Measurements from ENCODE around the gene TTI1. TPM values are rescaled to one million over a fixed set of nuclear protein-coding genes. Genes with fewer than 3 reads are reported as not detected.

TTI1 gene
- total and polyA plus RNA-seq, 2 experiments from 2014 or later, result 15.1 TPM

DNA sequence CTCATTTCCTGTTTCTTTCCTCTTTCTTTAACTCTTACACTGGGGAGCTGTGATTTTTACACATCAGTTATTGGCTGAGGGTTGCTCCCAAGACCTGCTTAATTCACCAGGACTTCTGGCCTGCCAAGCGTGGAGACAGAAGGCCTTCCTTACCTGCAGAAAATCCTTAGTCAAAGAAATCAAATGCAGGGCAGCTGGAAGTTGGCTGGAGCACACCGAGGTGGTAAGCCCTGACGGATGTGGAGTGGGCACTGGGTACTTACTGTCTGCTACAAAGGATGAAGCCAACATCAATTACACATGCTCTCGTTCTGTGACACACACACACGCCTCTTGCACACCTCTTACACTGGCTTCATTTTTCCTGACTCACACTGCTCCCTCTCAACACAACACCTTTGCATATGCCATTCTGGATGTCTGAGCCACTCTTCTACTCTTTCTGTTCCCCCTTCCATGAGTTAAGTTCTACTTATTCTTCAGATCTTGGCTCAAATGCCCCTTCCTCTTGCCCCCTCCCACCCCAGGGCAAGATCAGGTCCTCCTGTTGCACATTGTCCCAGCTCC is 61.6 kb downstream of the TTI1 start:
- Histone ChIP-seq H3K4me1 (ENCODE audit: insufficient read depth) (no peaks in the 10 kb centered on the region), H3K4me2 (no peak overlapping the region), H4K20me1 (ENCODE audit: insufficient read depth, poor library complexity, severe bottlenecking) (no peaks in the 10 kb centered on the region), H3K9me3 (ENCODE audit: low read depth) (no peaks in the 10 kb centered on the region), H3K36me3 (replicated peaks; ENCODE audit: insufficient read depth, low read depth) (no peaks in the 10 kb centered on the region), H3K27ac (no peak overlapping the region), H3K79me2 (no peaks in the 10 kb centered on the region), H3K9me2 (replicated peaks; ENCODE audit: insufficient read depth) (no peaks in the 10 kb centered on the region), H2AFZ (no peak overlapping the region), H3K27me3 (no peaks in the 10 kb centered on the region), H3K4me3 (no peak overlapping the region)
- 94% methylated on average over 5 of the region's 5 CpGs for WGBS (ENCODE audit: low lambda C conversion rate, missing lambda C conversion rate)
- DNase-seq (ENCODE audit: low spot score), result no peak
- TF ChIP-seq EZH2 (IDR thresholded peaks at IDR 0.05; ENCODE audit: borderline replicate concordance) (no peak), EZH2phosphoT487 (IDR thresholded peaks at IDR 0.05; ENCODE audit: low read depth, severe bottlenecking, unreplicated experiment) (no peak)
- TF ChIP-seq, protein P1, sequence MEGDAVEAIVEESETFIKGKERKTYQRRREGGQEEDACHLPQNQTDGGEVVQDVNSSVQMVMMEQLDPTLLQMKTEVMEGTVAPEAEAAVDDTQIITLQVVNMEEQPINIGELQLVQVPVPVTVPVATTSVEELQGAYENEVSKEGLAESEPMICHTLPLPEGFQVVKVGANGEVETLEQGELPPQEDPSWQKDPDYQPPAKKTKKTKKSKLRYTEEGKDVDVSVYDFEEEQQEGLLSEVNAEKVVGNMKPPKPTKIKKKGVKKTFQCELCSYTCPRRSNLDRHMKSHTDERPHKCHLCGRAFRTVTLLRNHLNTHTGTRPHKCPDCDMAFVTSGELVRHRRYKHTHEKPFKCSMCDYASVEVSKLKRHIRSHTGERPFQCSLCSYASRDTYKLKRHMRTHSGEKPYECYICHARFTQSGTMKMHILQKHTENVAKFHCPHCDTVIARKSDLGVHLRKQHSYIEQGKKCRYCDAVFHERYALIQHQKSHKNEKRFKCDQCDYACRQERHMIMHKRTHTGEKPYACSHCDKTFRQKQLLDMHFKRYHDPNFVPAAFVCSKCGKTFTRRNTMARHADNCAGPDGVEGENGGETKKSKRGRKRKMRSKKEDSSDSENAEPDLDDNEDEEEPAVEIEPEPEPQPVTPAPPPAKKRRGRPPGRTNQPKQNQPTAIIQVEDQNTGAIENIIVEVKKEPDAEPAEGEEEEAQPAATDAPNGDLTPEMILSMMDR (IDR thresholded peaks at IDR 0.05; ENCODE audit: poor library complexity), result no peak

DNA sequence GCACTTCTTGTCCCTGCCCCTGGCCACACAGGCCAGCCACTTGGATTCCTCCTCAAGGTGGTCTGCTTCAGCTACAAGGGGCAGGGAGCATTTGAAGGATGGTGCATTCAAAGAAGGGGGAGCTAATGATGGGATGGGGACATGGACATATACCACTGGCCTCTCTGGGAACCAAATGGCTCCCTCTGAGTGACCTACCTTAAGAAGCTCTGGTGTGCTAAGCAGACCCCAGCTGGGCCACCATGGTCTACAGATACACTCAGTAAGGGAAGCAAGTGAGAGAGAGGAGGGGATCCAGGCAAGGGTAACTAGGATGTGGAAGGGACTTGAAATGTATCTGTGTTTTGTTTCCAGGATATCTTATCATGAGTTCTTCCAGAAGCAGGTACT is 62.4 kb downstream of the TTI1 start:
- H3K4me2 ChIP-seq, result no peak overlapping the region

DNA sequence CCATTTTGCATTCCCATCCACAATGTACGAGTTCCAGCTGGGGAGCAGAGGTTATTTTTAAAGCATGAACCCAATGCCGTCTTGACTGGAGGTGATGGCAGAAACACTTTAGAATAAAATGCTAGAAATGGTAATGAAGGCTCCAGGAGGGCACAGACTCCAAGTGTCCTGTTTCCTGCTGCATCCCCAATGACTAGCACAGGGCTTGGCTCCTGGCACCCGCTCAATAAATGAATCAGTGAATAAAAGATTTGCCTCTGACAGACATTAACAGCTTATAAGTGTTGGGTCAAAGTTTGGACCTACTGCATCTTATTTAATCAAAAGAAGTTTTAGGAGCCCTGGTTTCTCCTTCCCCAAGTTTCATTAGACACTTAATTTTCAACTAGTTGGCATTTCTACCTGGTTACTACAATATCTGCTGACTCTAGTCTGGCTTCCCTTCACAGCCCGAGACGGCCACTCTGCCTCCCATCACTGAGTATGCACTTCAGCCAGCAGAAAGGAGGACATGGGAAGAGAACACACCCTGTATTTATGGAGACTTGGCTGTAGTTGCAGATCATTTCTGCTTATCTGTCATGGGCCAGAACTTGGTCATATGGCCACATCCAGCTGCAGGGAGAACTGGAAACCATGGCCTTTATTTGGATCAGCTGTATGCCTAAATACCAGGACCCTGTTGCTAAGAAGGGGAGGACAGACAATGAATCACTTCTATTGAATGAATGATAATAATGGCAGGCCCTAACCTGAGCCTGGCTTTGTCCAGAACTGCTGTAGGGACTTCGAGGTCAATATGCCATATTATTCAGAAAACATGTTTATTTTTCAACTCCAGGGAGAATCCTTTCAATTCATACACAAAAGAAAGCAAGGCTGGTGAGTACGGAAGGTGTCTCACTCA is 63.1 kb downstream of the TTI1 start:
- H3K4me3 ChIP-seq, result no peak overlapping the region
- no peak for DNase-seq (ENCODE audit: low spot score)
- no peaks in the 10 kb centered on the region for H4K20me1 ChIP-seq (ENCODE audit: insufficient read depth, poor library complexity, severe bottlenecking)
- no peaks in the 10 kb centered on the region for H3K9me2 ChIP-seq (replicated peaks; ENCODE audit: insufficient read depth)
- H3K9me3 ChIP-seq (ENCODE audit: low read depth), result no peaks in the 10 kb centered on the region
- no peaks in the 10 kb centered on the region for H3K27me3 ChIP-seq
- no peaks in the 10 kb centered on the region for H3K36me3 ChIP-seq (replicated peaks; ENCODE audit: insufficient read depth, low read depth)
- no peak overlapping the region for H3K4me2 ChIP-seq
- no peaks in the 10 kb centered on the region for H3K4me1 ChIP-seq (ENCODE audit: insufficient read depth)
- no peak overlapping the region for H3K27ac ChIP-seq
- H2AFZ ChIP-seq, result no peak overlapping the region
- no peak for TF ChIP-seq EZH2phosphoT487 (IDR thresholded peaks at IDR 0.05; ENCODE audit: low read depth, severe bottlenecking, unreplicated experiment)
- no peak for TF ChIP-seq EZH2 (IDR thresholded peaks at IDR 0.05; ENCODE audit: borderline replicate concordance)
- TF ChIP-seq, protein P1 (IDR thresholded peaks at IDR 0.05; ENCODE audit: poor library complexity), result no peak
- 85% methylated on average over 7 of the region's 7 CpGs for WGBS (ENCODE audit: low lambda C conversion rate, missing lambda C conversion rate)
- H3K79me2 ChIP-seq, result no peaks in the 10 kb centered on the region

More for the DNA sequence above, 62.4 kb downstream of the TTI1 start:
- Histone ChIP-seq H3K9me2 (replicated peaks; ENCODE audit: insufficient read depth) (no peaks in the 10 kb centered on the region), H3K27ac (no peak overlapping the region), H4K20me1 (ENCODE audit: insufficient read depth, poor library complexity, severe bottlenecking) (no peaks in the 10 kb centered on the region), H2AFZ (no peak overlapping the region), H3K4me1 (ENCODE audit: insufficient read depth) (no peaks in the 10 kb centered on the region), H3K36me3 (replicated peaks; ENCODE audit: insufficient read depth, low read depth) (no peaks in the 10 kb centered on the region), H3K27me3 (no peaks in the 10 kb centered on the region), H3K9me3 (ENCODE audit: low read depth) (no peaks in the 10 kb centered on the region), H3K79me2 (no peaks in the 10 kb centered on the region), H3K4me3 (no peak overlapping the region)
- TF ChIP-seq, protein P1 (IDR thresholded peaks at IDR 0.05; ENCODE audit: poor library complexity), result no peak
- TF ChIP-seq EZH2 (IDR thresholded peaks at IDR 0.05; ENCODE audit: borderline replicate concordance), result no peak
- no peak for TF ChIP-seq EZH2phosphoT487 (IDR thresholded peaks at IDR 0.05; ENCODE audit: low read depth, severe bottlenecking, unreplicated experiment)
- DNase-seq (ENCODE audit: low spot score), result no peak

All from hepatocyte (in vitro differentiated cells).